Stimulated activated naive CD8-positive, alpha-beta T cell treated with anti-CD3 and anti-CD28 coated beads, Interleukin-15, Interleukin-2, amounts not matched to agents 100 U/mL and 50 U/mL, for 24 hours (primary cell): Measurements from ENCODE around the gene TMIGD3.
A peak's percentile ranks its signal among the peaks of the same experiment; 100 is the strongest.

Source experiments
- ATAC-seq: fragments of 150-1000 bp; cut with Tn5 transposase; one replicate; pipeline ENCODE4 v1.10.0; 2021
- DNase-seq: peaks from one replicate; pipeline ENCODE4 v3.0.0; 2021

Gene TMIGD3

GRCh38 chr1:111474521-111474920 is 28.9 kb downstream of the TMIGD3 start:
- ATAC-seq (no peak), DNase-seq (no peak)

DNA sequence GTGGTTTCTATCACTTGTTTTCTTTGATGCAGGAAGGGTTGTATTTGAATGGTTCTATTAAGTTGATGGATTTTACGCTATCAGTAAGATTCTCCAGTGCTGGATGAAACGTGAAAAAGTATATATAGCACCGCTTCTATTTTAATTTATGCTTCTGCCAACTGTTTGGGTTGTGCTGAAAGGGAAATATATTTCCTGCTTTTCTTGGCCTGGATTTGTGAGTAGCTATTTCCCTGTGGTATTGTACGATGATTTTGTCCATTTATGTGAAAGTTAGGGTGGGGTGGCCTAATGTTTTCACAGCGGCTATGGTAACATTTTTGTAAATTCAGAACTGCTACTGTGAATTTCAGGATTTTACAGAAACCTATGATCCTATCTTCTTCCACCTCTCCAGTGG is 29.3 kb downstream of the TMIGD3 start:
- ATAC-seq: no peak
- DNase-seq: no peak

GRCh38 chr1:111471538-111471937 is 31.9 kb downstream of the TMIGD3 start:
- ATAC-seq (no peak), DNase-seq (no peak)

GRCh38 chr1:111471012-111471411 is 32.4 kb downstream of the TMIGD3 start:
- ATAC-seq (peak; percentile 74), DNase-seq (peak; percentile 66)

DNA sequence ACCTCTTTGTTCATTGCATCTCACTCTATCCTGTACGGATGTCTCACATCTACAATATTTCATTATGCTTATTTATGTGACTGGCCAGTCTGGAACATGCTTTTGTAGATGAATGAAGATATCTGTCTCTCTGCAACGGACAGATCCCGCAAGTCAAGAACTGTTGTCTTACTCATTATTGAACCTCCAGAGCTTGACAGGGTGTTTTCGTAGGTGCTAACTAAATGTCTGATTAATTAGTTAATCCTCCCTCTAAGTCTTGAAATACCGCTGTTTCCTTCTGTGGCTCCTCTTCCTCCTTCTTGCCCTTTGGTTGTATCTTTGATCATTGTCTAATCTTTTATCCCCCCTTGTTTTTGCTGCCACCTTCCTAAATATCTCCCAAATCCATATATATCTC is 32.8 kb downstream of the TMIGD3 start:
- ATAC-seq (no peak), DNase-seq (no peak)

- DNase-seq (no peak), ATAC-seq (no peak)
Measured at GRCh38 chr1:111469539-111469938, 33.9 kb downstream of the TMIGD3 start.

- no peak for ATAC-seq
- DNase-seq: no peak
Measured at GRCh38 chr1:111468717-111469100, 34.7 kb downstream of the TMIGD3 start.

GRCh38 chr1:111467865-111468716 is 35.3 kb downstream of the TMIGD3 start:
- ATAC-seq: no peak
- DNase-seq: no peak

DNA sequence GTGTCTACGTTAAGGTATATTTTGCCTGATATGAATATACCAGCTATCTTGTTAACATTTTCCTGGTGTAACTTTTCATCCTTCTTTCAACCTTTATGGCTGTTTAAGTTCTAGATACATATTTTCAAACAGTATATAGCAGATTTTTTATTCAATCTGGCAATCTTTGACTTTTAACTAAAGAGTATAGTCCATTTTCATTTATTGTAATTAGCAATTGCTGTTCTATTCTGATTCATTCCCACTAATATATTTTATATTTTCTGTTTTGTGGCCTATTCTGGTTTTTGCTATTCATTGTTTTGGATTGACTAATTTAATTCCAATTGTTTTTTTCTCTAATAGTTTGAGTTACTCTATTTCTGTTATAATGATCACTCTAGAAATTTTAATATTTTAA is 37.0 kb downstream of the TMIGD3 start:
- no peak for DNase-seq
- no peak for ATAC-seq

GRCh38 chr1:111465754-111466153 is 37.7 kb downstream of the TMIGD3 start:
- no peak for ATAC-seq
- no peak for DNase-seq

GRCh38 chr1:111463029-111463683 is 40.3 kb downstream of the TMIGD3 start:
- DNase-seq: no peak
- ATAC-seq: no peak

DNA sequence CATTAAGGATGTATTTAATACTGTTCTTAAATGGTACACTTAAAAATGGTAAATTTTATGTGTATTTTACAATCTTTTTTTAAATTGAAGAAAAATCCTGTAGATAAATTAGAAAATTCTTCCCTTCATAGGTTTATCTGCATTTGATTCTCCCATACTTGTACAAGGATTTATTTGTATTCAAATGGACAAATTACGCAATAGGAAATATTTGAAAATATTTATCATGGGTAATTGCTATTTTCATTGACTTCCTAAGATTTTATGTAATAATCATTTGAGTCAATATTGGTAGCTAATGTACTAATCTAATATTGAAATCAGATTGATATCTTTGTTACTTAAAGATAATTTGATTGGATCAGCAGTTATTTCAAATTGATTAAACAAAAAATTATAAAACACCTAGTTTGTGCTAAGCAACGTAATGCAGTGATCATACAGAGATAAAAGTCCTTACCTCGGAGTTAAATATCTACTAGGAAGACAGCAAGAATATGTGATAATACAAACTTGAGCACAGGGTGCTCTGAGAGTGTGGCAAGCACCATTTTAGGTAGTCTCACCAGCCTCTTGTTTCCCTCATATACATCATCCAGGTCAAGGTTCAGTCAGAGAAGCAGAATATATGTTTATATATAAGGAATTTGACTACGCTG is 40.9 kb downstream of the TMIGD3 start:
- DNase-seq (no peak), ATAC-seq (no peak)

- ATAC-seq (no peak), DNase-seq (no peak)
Measured at GRCh38 chr1:111461765-111462164, 41.7 kb downstream of the TMIGD3 start.

DNA sequence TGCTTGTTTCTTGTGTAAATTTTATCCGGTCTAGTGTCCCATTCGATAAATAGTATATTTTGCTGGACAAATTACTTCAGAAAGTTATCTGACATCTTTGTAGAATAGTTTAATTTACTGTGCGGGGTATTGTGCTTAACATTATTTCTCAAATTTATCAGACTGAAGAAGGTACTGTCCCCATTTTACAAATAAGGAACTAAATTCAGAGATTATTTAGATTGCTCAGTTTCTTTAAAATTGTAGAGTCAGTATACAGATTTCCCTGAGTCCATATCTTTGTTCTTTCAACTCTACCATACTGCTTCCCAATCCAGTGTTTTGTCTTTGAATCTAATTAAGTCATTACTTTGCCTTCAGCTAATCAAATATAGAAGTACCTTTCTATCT is 47.8 kb downstream of the TMIGD3 start:
- ATAC-seq (no peak), DNase-seq (no peak)

DNA sequence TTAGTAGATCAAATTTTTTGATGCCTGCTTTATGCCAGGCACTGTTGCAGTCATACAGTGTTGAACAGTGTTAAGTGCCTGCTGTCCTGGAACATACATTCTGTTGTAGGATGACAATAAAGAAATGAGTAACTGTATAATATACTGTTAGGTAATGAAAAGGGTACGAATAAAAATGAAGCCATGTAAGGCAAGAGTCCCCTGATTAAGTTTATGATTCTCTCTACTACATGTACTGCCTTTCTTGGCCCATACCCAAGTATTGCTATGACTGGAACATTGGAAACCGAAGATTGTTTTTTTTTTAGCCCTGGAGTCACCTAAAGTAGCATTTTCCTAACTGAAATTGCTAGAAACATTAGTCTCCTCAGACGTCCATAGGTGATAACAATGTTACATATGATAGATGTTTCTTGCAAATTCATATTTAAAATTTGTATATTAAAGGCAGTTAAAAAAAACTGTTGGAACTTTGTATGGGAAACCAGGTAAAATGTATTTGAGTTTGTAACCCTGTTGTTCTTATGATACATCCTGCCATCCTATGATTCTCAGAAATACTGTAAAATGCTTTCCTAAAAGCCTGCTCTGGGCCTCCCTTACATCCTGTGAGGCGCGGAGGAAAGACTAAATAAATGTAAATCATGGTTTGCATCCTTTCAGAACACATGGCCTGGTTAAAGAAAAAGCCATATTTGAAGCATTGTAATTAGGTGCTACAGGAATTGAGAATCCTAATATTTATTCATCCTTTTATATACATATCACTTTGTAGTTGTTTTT is 48.4 kb downstream of the TMIGD3 start:
- peak; percentile 52 for ATAC-seq
- DNase-seq: no peak

DNA sequence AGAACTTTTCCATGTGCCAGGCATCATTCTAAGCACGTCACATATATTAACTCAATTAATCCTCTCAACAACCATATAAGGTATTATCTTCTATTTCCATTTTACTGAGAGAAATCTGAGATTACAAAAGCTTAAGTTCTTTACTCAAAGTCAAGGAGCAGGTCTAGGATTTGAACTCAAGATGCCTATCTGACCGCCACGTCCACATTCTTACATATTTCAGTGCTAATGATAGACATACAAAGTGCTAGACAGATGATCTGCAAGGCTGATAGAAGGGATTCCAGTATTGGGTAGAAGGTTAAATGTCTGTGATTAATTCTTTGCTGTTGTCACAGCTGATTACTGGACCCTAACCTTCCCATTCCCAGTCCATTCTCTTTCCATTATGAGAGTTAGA is 49.7 kb downstream of the TMIGD3 start:
- ATAC-seq (no peak), DNase-seq (no peak)

DNA sequence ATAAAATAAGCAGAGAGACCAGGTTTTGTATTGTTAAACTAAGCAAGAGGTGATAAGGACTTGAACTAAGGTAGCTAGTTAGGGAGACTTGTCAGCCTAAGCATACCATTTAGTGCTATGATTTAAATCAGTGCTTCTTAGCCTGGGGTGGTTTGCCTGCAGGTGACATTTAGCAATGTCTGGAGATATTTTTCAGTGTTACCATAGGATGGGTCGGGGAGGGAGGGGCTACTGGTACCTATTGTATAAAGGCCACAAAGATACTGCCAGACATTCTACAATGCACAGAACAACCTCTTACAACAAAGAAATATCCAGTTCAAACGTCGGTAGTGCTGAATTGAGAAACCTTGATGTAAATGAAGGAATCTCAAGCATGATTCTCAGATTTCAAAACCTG is 50.9 kb downstream of the TMIGD3 start:
- no peak for DNase-seq
- ATAC-seq: no peak

DNA sequence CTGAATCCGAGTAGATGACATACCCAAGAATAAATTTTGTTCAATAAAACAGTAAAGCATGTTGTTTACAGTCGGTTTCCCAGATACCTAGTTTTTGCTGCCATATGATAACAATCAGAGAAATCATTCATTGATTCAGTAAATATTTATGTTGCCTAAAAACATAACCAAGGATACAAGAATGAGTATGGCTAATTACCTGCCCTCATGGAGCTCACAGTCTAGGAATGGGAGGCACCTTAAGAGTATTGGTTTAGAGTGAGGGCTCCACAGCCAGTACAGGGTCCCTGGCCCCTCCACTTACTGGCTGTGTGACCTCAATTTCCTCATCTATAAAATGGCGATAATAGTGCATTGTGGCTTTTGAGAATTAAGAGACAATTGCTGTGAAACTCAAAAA is 53.2 kb downstream of the TMIGD3 start:
- no peak for ATAC-seq
- no peak for DNase-seq

DNA sequence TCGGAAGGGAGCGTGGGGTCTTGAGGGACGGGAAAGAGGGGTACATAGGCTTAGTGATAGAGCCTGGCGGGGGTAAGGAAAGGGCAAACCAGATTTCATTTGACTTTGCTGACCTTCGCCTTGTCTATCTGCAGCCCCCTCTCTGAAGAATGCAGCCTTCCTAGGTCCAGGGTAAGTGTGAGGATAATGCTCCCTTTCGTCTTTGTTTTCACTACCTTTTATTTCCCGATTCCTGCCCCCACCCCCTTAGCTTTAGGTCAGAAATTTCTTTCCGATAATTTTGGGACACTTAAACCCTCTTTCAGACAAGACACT is 53.8 kb downstream of the TMIGD3 start:
- ATAC-seq (no peak), DNase-seq (no peak)

- DNase-seq (peak; percentile 89), ATAC-seq (peak; percentile 99)
Measured at GRCh38 chr1:111448918-111449702, 54.3 kb downstream of the TMIGD3 start, which contains the start of the genes ATP5PB and WDR77. ATP5PB (plus strand) TSS chr1:111449464; CDS start chr1:111449542, 78 bp downstream. WDR77 (minus strand) TSS chr1:111449256; CDS start chr1:111449169, 87 bp downstream.

DNA sequence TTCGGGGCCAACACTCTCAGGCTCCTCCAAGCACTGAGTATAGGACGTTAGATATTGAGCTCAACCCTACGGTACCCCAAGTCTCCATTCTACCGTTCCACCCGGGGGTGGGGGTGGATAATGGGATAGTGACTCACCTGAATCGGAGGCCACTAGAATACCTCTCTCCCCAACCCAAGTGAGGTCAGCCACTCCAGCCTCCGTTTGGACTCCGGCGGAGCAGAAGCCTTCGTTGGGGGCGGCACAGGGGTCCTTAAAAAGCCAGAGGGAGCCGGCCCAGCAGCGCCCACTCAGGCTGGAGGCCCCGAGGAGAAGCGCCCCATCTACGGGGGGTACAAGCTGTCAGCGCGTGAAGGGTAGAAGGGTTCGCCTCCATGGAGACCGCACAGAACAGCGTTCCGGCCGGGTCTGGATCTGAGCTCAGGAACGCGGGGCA is 54.9 kb downstream of the TMIGD3 start:
- DNase-seq: peak; percentile 48
- ATAC-seq: peak; percentile 19
